GM19395 (cell line): ENCODE data around the gene SLC38A1.
A peak's percentile ranks its signal among the peaks of the same experiment; 100 is the strongest.
"Not testable (repeated sequence)": the region's sequence is repeated elsewhere in the genome, so short reads cannot be mapped to it uniquely, and the experiment has no call there.

Experiments
- ATAC-seq: cut with Tn5 transposase; IDR thresholded peaks from one replicate; pipeline ENCODE4 v1.9.1; 2021; ENCODE audit warnings: mild to moderate bottlenecking, moderate library complexity; ENCODE audit not compliant: unreplicated experiment

Gene SLC38A1

GRCh38 chr12:46209170-46209569 is 59.7 kb downstream of the SLC38A1 start:
- no peak for ATAC-seq

- no peak for ATAC-seq
These were observed 60.5 kb downstream of the SLC38A1 start for GRCh38 chr12:46208370-46208769.

DNA sequence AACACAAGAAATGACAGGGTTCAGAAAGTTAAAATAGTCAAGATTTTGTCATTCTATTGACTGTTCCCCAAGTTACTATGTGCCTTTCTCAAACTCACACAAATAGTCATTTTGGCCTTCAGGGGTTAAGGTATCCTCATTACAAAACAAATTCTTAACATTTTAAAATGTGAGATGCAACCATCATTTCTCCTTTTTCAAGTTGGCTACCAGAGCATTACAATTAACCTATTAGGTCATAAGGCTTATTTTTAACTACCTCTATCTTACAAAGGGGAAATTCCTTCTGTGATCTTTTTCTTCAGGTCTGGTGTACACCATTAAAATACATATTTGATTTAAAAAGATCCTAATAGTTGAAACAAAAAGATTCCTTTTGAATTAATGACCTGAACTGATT is 61.2 kb downstream of the SLC38A1 start:
- peak; percentile 43 for ATAC-seq

GRCh38 chr12:46206471-46206870 is 62.4 kb downstream of the SLC38A1 start:
- ATAC-seq = no peak

- no peak for ATAC-seq
These were observed 63.5 kb downstream of the SLC38A1 start for GRCh38 chr12:46205294-46205693.

- no peak for ATAC-seq
These were observed 67.5 kb downstream of the SLC38A1 start for GRCh38 chr12:46201284-46201789.

- no peak for ATAC-seq
These were observed 68.3 kb downstream of the SLC38A1 start for GRCh38 chr12:46200551-46200950.

GRCh38 chr12:46198913-46199312 is 69.9 kb downstream of the SLC38A1 start:
- no peak for ATAC-seq

DNA sequence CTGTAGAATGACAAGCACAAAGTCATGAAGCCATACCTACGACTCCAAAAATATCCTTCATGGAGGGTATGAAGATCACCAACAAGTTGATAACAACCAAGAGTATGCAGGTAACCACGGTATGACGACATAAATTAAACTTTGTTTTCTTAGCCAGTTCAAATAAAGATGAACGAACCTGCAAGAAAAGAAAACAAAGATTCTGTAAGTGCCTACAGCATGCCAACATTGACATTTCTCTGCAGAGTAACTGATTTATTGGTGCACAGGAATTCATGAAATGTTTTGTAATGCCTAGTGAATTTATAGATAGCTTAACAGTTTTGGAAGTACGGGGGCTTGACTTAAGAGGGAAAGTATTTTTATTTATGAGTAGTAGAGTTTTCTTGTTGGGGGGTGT is 71.0 kb downstream of the SLC38A1 start:
- no peak for ATAC-seq

DNA sequence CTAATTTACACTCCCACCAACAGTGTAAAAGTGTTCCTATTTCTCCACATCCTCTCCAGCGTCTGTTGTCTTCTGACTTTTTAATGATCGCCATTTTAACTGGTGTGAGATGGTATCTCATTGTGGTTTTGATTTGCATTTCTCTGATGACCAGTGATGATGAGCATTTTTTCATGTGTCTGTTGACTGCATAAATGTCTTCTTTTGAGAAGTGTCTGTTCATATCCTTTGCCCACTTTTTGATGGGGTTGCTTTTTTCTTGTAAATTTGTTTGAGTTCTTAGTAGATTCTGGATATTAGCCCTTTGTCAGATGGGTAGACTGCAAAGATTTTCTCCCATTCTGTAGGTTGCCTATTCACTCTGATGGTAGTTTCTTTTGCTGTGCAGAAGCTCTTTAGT is 78.3 kb downstream of the SLC38A1 start:
- not testable (repeated sequence) for ATAC-seq

- ATAC-seq = no peak
These were observed 80.7 kb downstream of the SLC38A1 start for GRCh38 chr12:46188170-46188569.

- ATAC-seq = no peak
These were observed 81.8 kb downstream of the SLC38A1 start for GRCh38 chr12:46187023-46187422.

DNA sequence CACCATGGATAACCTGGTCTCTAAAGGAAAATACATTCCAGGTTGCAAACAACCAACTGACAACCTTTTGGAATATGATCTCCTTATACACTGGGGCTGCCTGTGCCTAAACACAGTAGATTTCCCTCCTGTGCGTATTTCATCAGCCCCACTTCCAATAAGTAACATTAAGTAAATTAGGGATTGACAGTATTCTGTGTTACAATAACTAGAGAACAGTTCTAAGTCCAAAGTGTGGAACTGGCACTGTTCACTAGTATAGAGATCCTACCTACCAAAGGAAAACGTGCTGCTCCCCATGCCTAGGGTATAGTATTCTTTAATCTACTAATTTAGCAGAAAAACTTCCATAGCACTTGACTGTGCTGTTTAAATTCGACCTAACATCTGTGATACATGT is 82.8 kb downstream of the SLC38A1 start:
- no peak for ATAC-seq

GRCh38 chr12:46185686-46186085 is 83.2 kb downstream of the SLC38A1 start:
- no peak for ATAC-seq

- no peak for ATAC-seq
These were observed 83.8 kb downstream of the SLC38A1 start for GRCh38 chr12:46184798-46185595.

DNA sequence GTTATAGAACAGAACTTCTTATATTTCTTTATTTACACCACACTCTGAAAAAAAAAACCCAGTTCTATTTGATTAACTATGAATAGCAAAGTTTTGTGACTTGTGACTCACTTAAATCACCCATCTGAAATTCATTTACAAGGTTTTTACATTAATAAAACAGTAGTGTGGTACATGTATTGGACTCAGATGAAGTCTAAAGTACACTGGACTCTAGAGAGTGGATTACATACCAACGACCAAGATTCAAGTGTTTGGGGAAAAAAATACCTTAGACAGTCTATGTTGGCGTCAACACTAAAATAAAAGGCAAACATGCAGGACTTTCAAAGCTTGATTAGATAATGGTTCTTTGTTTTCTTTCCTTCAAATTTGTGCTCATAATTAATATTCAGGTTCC is 85.7 kb downstream of the SLC38A1 start:
- ATAC-seq = no peak

DNA sequence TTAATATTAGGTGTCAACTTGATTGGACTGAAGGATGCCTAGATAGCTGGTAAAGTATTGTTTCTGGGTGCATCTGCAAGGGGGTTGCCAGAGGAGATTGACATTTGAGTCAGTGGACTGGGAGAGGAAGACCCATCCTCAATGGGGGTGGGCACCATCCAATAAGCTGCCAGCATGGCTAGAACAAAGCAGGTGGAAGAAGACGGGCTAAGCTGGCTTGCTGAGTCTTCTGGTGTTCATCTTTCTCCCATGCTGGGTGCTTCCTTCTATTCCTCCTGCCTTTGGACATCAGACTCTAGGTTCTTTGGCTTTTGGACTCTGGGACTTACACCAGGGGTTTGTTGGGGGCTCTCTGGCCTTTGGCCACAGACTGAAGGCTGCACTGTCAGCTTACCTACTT is 87.4 kb downstream of the SLC38A1 start:
- no peak for ATAC-seq

GRCh38 chr12:46179693-46180452 is 89.0 kb downstream of the SLC38A1 start:
- peak; percentile 56 for ATAC-seq

DNA sequence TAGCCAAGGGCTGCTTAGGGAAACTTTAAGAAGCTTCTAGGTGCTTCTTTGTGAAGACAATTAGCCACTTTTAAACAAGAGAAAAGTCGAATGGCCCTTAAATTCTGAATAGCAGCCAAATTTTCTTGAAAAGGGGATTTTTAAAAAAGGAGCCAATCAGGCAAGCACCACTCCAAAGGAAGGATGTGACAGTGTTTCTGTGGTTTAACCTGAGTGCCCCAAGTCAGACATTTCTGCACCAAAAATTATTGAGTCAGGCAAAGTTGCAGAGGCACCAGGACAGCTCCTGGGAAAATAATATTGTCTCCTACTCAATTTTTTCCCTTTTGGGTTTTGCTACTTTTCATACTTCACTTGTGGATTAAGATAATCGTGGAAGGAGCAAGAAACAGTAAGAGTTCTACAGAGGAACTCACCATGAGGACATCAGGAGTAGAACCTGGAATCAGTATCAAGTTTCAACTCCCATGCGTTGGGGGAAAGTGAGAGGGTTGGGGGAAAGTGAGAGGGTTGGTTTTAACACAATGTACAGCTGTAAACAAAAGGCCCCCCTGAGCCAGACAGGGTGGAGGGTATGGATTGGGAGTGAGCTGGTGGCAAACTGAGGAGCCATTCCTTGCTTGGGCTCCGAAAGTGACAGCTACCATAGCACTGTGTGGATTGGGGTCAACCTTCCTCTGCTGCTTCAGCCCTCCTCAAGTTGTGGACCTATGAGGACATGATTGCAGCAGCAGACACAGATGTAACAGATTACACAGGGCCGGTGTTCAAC is 90.8 kb downstream of the SLC38A1 start:
- ATAC-seq = no peak

GRCh38 chr12:46177025-46177424 is 91.8 kb downstream of the SLC38A1 start:
- no peak for ATAC-seq

GRCh38 chr12:46174919-46175318 is 93.9 kb downstream of the SLC38A1 start:
- ATAC-seq = no peak
